Measurements from ENCODE around the gene SUB1. TPM values are rescaled to one million over a fixed set of nuclear protein-coding genes. Genes with fewer than 3 reads are reported as not detected.

SUB1 gene
- total RNA-seq, 4 donors from 2014 or later, result 128 to 174 (median 137) TPM

GRCh38 chr5:32597041-32597629 is 11.8 kb downstream of the SUB1 start:
- H3K4me1 ChIP-seq, result peaks cover 8% of the 10 kb centered on the region
- no peak for TF ChIP-seq POLR2AphosphoS5 (IDR thresholded peaks at IDR 0.05)
- TF ChIP-seq POLR2A (IDR thresholded peaks at IDR 0.05), result no peak
- no peak for TF ChIP-seq EP300 (IDR thresholded peaks at IDR 0.05)
- TF ChIP-seq CTCF (IDR thresholded peaks at IDR 0.05), result no peak
- H3K9me3 ChIP-seq, result no peaks in the 10 kb centered on the region
- 52% methylated on average over 2 of the region's 2 CpGs for WGBS
- H3K36me3 ChIP-seq, result peaks cover 69% of the 10 kb centered on the region
- no peak for DNase-seq (ENCODE audit: low spot score in 2 of 2)
- H3K27ac ChIP-seq, result no peak overlapping the region
- no peak overlapping the region for H3K4me3 ChIP-seq
- H3K27me3 ChIP-seq, result no peaks in the 10 kb centered on the region

GRCh38 chr5:32598260-32598937 is 13.0 kb downstream of the SUB1 start:
- Histone ChIP-seq H3K9me3 (no peaks in the 10 kb centered on the region), H3K27ac (no peak overlapping the region), H3K4me3 (no peak overlapping the region), H3K36me3 (peaks cover 58% of the 10 kb centered on the region), H3K4me1 (peaks cover 8% of the 10 kb centered on the region), H3K27me3 (no peaks in the 10 kb centered on the region)
- WGBS, result 87% methylated on average over 3 of the region's 3 CpGs
- no peak for TF ChIP-seq POLR2A (IDR thresholded peaks at IDR 0.05)
- TF ChIP-seq EP300 (IDR thresholded peaks at IDR 0.05), result no peak
- no peak for TF ChIP-seq CTCF (IDR thresholded peaks at IDR 0.05)
- TF ChIP-seq POLR2AphosphoS5 (IDR thresholded peaks at IDR 0.05), result no peak
- DNase-seq (ENCODE audit: low spot score in 2 of 2), result no peak

GRCh38 chr5:32598997-32599549 is 13.7 kb downstream of the SUB1 start:
- Histone ChIP-seq H3K27ac (no peak overlapping the region), H3K36me3 (peaks cover 51% of the 10 kb centered on the region), H3K4me3 (no peak overlapping the region), H3K4me1 (peaks cover 8% of the 10 kb centered on the region), H3K9me3 (no peaks in the 10 kb centered on the region), H3K27me3 (no peaks in the 10 kb centered on the region)
- no peak for TF ChIP-seq POLR2A (IDR thresholded peaks at IDR 0.05)
- TF ChIP-seq POLR2AphosphoS5 (IDR thresholded peaks at IDR 0.05), result no peak
- TF ChIP-seq EP300 (IDR thresholded peaks at IDR 0.05), result no peak
- TF ChIP-seq CTCF (IDR thresholded peaks at IDR 0.05), result no peak
- no peak for DNase-seq (ENCODE audit: low spot score in 2 of 2)
- 66% methylated on average over 3 of the region's 3 CpGs for WGBS

GRCh38 chr5:32600054-32600622 is 14.8 kb downstream of the SUB1 start:
- Histone ChIP-seq H3K36me3 (peaks cover 51% of the 10 kb centered on the region), H3K4me3 (no peak overlapping the region), H3K27me3 (no peaks in the 10 kb centered on the region), H3K4me1 (peaks cover 8% of the 10 kb centered on the region), H3K27ac (no peak overlapping the region), H3K9me3 (no peaks in the 10 kb centered on the region)
- DNase-seq (ENCODE audit: low spot score in 2 of 2), result no peak
- WGBS, result 41% methylated on average over 4 of the region's 4 CpGs
- TF ChIP-seq POLR2AphosphoS5 (IDR thresholded peaks at IDR 0.05) (no peak), CTCF (IDR thresholded peaks at IDR 0.05) (no peak), EP300 (IDR thresholded peaks at IDR 0.05) (no peak), POLR2A (IDR thresholded peaks at IDR 0.05) (no peak)
